NB4 (cell line): ENCODE data around the gene CSF3.
"Not testable (repeated sequence)": the region's sequence is repeated elsewhere in the genome, so short reads cannot be mapped to it uniquely, and the experiment has no call there.

ENCODE experiments used
- DNase-seq: peaks from one replicate; pipeline ENCODE4 v3.0.0; 2010; ENCODE audit warnings: low read depth
- H3K4me3 ChIP-seq: one replicate; pipeline ENCODE4 v1.5.1; 2011; ENCODE audit warnings: mild to moderate bottlenecking, low read depth, low read length, moderate library complexity
- MYC ChIP-seq: IDR thresholded peaks from 2 replicates; pipeline ENCODE4 v1.6.1; 2011; ENCODE audit warnings: low read depth, low read length
- POLR2A ChIP-seq: IDR thresholded peaks from 2 replicates; pipeline ENCODE4 v1.6.1; 2011; ENCODE audit warnings: mild to moderate bottlenecking; ENCODE audit not compliant: insufficient read length; ENCODE audit errors: extremely low read depth
- TF ChIP-seq, protein P1 (sequence below): IDR thresholded peaks from 2 replicates; pipeline ENCODE4 v1.6.1; 2011; ENCODE audit warnings: low read depth, low read length
- TF ChIP-seq, protein P2 (sequence below): IDR thresholded peaks from one replicate; pipeline ENCODE4 v1.5.1; 2012; ENCODE audit warnings: low read depth, low read length

The CSF3 gene

DNA sequence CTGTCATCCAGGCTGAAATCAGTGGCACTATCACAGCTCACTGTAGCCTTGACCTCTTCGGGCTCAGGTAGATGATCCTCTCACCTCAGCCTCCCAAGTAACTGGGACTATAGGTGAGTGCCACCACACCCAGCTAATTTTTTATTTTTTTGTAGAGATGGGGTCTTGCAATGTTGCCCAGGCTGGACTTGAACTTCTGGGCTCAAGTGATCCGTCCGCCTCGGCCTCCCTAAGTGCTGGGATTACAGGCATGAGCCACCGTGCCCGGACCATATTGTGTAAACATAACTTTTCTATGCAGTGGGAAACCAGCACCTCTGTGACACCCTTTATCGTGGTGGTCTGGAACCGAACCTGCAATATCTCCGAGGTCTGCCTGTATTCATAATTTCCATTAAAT, 11.2 kb upstream of the CSF3 start:
- no peak for DNase-seq
- TF ChIP-seq MYC: no peak
- TF ChIP-seq, protein P1, sequence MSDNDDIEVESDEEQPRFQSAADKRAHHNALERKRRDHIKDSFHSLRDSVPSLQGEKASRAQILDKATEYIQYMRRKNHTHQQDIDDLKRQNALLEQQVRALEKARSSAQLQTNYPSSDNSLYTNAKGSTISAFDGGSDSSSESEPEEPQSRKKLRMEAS: no peak
- no peak for TF ChIP-seq POLR2A
- TF ChIP-seq, protein P2, sequence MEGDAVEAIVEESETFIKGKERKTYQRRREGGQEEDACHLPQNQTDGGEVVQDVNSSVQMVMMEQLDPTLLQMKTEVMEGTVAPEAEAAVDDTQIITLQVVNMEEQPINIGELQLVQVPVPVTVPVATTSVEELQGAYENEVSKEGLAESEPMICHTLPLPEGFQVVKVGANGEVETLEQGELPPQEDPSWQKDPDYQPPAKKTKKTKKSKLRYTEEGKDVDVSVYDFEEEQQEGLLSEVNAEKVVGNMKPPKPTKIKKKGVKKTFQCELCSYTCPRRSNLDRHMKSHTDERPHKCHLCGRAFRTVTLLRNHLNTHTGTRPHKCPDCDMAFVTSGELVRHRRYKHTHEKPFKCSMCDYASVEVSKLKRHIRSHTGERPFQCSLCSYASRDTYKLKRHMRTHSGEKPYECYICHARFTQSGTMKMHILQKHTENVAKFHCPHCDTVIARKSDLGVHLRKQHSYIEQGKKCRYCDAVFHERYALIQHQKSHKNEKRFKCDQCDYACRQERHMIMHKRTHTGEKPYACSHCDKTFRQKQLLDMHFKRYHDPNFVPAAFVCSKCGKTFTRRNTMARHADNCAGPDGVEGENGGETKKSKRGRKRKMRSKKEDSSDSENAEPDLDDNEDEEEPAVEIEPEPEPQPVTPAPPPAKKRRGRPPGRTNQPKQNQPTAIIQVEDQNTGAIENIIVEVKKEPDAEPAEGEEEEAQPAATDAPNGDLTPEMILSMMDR: no peak
- H3K4me3 ChIP-seq: no peak overlapping the region

DNA sequence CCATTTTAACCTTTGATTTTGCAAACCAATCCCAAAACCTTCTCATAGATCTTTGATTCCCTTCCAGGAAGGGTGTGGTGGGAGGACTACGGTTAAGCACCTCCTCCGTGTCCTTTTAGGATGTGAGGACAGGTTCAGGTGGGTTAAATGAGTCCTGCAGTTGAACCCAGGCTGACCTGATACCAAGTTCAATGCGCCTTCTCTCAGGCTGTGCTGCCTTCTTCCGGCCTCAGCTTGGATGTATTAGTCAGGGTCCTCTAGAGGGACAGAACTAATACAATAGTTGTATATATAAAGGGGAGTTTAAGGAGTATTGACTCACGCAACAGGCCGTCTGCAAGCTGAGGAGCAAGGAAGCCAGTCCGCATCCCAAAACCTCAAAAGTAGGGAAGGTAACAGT, 10.5 kb upstream of the CSF3 start:
- no peak for DNase-seq
- no peak overlapping the region for H3K4me3 ChIP-seq
- TF ChIP-seq, protein P2: no peak
- no peak for TF ChIP-seq POLR2A
- TF ChIP-seq MYC: no peak
- TF ChIP-seq, protein P1: no peak

DNA sequence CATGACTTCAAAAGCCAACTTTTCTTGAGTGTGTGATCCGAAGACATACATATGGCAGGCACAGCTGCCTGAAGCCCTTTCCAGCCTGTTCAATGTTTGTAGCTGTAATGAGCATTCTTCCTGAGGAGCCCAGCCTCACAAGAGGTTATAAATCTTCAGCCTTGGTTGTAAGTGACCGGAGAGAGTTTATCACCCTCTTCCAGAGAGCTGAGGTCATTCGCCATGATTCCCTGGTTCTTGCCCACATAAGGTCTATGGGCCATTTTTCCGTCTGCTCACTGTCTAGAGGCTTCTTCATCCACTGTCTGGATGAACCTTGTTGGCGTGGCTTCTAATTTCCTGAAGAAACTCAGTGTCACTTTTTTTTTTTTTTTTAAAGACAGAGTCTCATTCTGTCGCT, 9.7 kb upstream of the CSF3 start:
- H3K4me3 ChIP-seq: no peak overlapping the region
- TF ChIP-seq MYC: no peak
- TF ChIP-seq, protein P2: no peak
- TF ChIP-seq POLR2A: no peak
- TF ChIP-seq, protein P1: no peak
- DNase-seq: no peak

DNA sequence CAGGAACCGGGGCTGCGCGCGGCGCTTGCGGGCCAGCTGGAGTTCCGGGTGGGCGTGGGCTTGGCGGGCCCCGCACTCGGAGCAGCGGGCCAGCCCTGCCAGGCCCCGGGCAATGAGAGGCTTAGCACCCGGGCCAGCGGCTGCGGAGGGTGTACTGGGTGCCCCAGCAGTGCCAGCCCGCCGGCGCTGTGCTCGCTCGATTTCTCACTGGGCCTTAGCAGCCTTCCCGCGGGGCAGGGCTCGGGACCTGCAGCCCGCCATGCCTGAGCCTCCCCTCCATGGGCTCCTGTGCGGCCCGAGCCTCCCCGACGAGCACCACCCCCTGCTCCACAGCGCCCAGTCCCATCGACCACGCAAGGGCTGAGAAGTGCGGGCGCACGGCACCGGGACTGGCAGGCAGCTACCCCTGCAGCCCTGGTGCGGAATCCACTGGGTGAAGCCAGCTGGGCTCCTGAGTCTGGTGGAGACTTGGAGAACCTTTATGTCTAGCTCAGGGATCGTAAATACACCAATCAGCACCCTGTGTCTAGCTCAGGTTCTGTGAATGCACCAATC, 4.2 kb upstream of the CSF3 start:
- not testable (repeated sequence) for DNase-seq

DNA sequence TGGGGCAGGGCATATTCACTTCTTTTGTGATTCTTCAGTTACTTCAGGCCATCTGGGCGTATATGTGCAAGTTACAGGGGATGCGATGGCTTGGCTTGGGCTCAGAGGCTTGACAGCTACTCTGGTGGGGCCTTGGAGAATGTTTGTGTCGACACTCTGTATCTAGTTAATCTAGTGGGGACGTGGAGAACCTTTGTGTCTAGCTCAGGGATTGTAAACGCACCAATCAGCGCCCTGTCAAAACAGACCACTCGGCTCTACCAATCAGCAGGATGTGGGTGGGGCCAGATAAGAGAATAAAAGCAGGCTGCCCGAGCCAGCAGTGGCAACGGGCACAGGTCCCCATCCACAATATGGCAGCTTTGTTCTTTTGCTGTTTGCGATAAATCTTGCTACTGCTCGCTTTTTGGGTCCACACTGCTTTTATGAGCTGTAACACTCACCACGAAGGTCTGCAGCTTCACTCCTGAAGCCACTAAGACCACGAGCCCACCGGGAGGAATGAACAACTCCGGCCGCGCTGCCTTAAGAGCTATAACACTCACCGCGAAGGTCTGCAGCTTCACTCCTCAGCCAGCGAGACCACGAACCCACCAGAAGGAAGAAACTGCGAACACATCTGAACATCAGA, 3.1 kb upstream of the CSF3 start:
- H3K4me3 ChIP-seq, DNase-seq: not testable (repeated sequence)

More for the DNA sequence above, 4.2 kb upstream of the CSF3 start:
- H3K4me3 ChIP-seq: not testable (repeated sequence)

DNA sequence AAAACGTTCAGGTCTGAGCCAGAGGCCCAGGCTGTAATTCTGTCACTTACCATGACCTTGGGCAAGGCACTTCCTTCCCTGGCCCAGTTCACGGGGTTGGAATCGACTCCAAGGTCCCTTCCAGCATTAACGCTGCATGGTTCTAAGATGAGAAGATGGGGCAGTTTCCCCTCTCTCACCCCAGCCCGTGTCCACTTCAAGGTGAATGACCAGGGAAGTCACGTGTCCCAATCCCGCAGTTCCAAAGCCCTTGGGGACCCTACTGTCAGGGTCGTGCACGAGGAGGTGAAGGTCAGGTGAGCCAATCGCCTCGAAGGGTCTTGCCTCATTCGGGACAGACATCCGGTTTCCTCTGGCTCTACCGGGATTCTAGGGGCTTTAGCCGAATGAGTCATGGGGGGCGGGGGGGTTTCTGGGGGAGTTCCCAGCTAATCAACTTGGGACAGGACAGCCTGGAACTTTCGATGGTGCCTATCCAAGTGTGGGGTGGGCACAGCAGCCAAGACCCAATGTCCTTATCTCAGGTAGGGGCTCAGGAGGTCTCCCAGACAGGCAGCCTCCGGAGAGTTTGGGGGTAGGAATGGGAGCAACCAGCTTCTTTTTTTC, 762 bp upstream of the CSF3 start:
- TF ChIP-seq POLR2A: no peak
- TF ChIP-seq, protein P1: no peak
- TF ChIP-seq, protein P2: no peak
- TF ChIP-seq MYC: no peak
- no peak for DNase-seq
- H3K4me3 ChIP-seq: no peak overlapping the region
